ENCODE measurements around the gene PARD3B. TPM values are rescaled to one million over a fixed set of nuclear protein-coding genes. Genes with fewer than 3 reads are reported as not detected.

Gene PARD3B
- total RNA-seq, 2 donors from 2014 or later: 0.52 TPM; not detected in 1

DNA sequence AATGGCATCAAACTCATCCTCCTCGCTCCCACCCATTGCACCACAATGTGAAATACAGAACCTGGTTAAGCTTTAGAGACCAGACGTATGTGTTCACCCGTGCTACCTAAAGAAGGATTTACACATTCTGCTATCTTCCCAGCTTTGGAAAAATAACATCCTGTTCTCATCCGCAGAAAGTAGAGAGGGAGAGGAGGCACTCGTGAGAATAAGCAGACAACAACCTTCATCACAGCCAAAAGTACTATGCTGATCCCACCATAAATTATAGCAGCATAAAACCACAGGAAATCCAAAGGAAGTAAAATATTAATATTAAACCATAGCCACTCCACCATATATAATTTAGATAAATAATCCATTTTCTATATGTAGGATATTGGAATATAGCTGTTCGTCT, 1025.4 kb downstream of the PARD3B start:
- Mint-ChIP-seq H3K36me3 (no peaks in the 10 kb centered on the region), H3K9me3 (peaks cover 3% of the 10 kb centered on the region), H3K4me1 (ENCODE audit: low read depth in 2 of 2) (no peaks in the 10 kb centered on the region), H3K4me3 (no peak overlapping the region), H3K27me3 (peaks cover 7 to 8% of the 10 kb centered on the region in 2 donors), H3K27ac (no peak overlapping the region)
- DNase-seq (ENCODE audit: low spot score) (no peak), ATAC-seq (no peak)

DNA sequence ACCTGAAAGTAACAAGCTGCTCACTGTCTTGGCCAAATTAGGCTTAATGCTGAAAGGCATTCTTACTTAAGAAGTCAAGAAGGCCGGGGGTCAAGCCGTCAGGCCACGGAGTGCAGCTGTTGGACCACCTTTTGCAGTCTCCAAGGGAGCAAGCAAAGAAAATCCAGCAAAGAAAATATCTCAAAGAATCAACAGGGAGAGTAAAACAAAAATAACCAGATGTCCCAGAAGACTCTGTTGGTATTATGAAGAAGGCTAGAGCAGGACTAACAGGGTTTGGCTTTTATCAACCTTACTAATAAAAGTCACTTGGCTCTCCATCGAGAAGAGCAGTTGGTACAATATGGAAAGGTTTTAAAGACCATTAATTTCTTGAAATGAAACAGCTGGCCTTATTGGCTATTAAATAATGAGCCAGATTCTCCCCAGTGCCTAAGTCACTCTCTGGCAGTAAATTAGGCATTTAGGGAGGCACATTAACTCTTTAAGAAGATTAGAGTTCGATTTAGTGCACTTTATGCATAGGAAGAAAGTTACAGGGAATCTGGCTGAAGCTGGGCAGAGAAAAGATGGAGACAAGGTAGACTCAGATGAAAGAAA, 1026.2 kb downstream of the PARD3B start:
- ATAC-seq: no peak
- H3K4me3 Mint-ChIP-seq: no peak overlapping the region

GRCh38 chr2:205574001-205574400, 1028.7 kb downstream of the PARD3B start:
- Mint-ChIP-seq H3K4me3 (no peak overlapping the region), H3K4me1 (ENCODE audit: low read depth in 2 of 2) (no peaks in the 10 kb centered on the region), H3K27ac (no peak overlapping the region), H3K27me3 (peaks cover 3 to 9% of the 10 kb centered on the region in 2 donors), H3K36me3 (no peaks in the 10 kb centered on the region), H3K9me3 (peaks cover 11% of the 10 kb centered on the region)
- ATAC-seq (no peak), DNase-seq (ENCODE audit: low spot score) (no peak)

More for the DNA sequence above, 1026.2 kb downstream of the PARD3B start:
- Mint-ChIP-seq H3K27ac (no peak overlapping the region), H3K9me3 (peaks cover 4% of the 10 kb centered on the region), H3K4me1 (ENCODE audit: low read depth in 2 of 2) (no peaks in the 10 kb centered on the region), H3K27me3 (peaks cover under 1 to 3% of the 10 kb centered on the region in 2 donors), H3K36me3 (no peaks in the 10 kb centered on the region)
- no peak for DNase-seq (ENCODE audit: low spot score)

DNA sequence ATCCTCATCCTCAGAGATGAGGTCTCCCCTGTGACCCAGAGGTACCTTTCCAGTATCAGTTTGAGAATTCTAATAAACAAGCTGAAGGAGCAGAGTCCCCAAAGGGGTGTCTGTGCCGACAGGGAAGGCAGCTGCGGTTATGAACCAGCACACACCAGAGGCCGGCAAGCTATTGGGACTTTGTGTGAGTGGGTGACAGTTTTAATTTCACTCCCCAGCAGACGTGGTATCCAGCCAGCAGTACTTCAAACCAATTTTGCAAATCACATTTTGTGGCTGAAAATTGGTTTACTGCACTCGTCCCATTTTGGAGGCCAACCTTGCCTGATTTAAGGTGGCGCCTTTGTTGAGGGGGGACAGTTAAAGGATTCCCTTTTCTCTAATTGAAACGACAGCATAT, 1034.1 kb downstream of the PARD3B start:
- H3K4me3 Mint-ChIP-seq: no peak overlapping the region
- no peak for ATAC-seq
- no peaks in the 10 kb centered on the region for H3K36me3 Mint-ChIP-seq
- peaks cover 8% of the 10 kb centered on the region for H3K9me3 Mint-ChIP-seq
- no peak for DNase-seq (ENCODE audit: low spot score)
- H3K27me3 Mint-ChIP-seq: peaks cover 0 to 9% of the 10 kb centered on the region in 2 donors
- no peaks in the 10 kb centered on the region for H3K4me1 Mint-ChIP-seq (ENCODE audit: low read depth in 2 of 2)
- H3K27ac Mint-ChIP-seq: no peak overlapping the region

- Mint-ChIP-seq H3K9me3 (peaks cover 8% of the 10 kb centered on the region), H3K27ac (no peak overlapping the region), H3K4me1 (ENCODE audit: low read depth in 2 of 2) (no peaks in the 10 kb centered on the region), H3K36me3 (no peaks in the 10 kb centered on the region), H3K4me3 (no peak overlapping the region), H3K27me3 (peaks cover 0 to 9% of the 10 kb centered on the region in 2 donors)
- no peak for ATAC-seq
- no peak for DNase-seq (ENCODE audit: low spot score)
These were observed 1035.1 kb downstream of the PARD3B start for GRCh38 chr2:205580212-205580987.

DNA sequence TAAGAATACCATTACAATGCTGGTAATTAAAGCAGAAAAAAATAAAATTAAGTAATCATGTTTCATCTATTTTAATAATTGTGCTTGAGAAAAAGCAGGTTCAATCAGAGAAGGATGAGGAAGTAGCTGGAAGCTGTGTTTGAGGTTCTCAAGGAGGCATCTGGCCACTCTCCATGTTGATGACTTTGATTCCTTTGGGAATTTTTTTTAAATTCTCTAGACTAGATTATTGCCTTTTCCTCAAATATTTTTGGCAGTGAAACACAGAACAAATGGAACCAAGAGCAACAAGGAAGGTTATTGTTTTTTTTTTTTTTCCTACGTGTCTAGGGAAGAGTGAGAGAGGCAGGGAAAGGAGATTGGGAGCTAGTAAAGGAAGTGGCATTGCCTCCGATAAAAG, 1037.1 kb downstream of the PARD3B start:
- Mint-ChIP-seq H3K36me3 (no peaks in the 10 kb centered on the region), H3K9me3 (peaks cover 4% of the 10 kb centered on the region), H3K27me3 (peaks cover 0 to under 1% of the 10 kb centered on the region in 2 donors), H3K27ac (no peak overlapping the region), H3K4me3 (no peak overlapping the region), H3K4me1 (ENCODE audit: low read depth in 2 of 2) (no peaks in the 10 kb centered on the region)
- no peak for DNase-seq (ENCODE audit: low spot score)
- no peak for ATAC-seq

DNA sequence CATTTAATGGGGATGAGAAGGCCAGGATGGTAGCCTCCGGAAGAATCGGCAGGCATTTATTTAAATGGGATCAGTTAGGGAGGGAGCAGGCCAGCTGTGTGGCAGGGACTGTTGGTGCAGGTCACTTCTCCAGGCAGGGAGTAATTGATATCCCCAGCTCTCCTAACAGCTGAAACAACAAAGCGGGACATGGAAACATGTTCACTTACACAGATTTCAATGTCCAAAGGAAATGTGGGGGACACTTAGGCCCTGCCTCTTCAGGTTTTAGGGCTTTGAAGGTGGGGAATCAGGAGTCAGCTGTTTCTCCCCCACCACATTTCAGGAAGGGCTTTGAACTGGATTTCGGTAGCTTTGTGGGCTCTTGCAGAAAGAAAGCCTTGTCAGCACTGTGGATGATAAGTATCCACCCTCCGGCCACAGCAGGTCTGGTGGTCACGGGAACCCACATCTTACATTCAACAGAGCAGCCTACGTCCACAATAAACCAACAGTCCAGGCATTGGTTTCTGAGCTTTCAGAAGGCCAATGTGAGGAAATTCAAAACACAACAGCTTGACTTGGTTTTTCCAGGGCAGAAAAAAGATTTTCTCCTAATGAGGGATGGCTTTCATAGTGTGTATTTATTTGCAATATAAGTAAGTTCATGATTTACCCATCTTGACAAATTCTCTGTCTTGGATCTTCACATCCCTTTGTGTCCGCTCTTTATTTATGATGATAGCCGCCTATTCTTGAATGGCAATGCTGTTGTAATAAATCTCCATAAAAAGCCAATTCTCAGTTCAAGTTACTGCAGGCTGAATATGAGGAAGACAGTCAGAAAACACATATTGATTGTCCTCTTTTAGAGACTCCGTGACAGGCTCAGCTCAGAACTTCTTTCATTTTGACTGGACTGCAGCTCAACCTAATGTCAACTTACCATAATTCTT, 1040.4 kb downstream of the PARD3B start:
- peaks cover 0 to 6% of the 10 kb centered on the region in 2 donors for H3K27me3 Mint-ChIP-seq

GRCh38 chr2:205586626-205587025, 1041.4 kb downstream of the PARD3B start:
- ATAC-seq: no peak
- H3K9me3 Mint-ChIP-seq: no peaks in the 10 kb centered on the region
- no peaks in the 10 kb centered on the region for H3K36me3 Mint-ChIP-seq

More for the DNA sequence above, 1040.4 kb downstream of the PARD3B start:
- ATAC-seq (no peak), DNase-seq (ENCODE audit: low spot score) (no peak)
- Mint-ChIP-seq H3K27ac (no peak overlapping the region), H3K9me3 (no peaks in the 10 kb centered on the region), H3K4me1 (ENCODE audit: low read depth in 2 of 2) (no peaks in the 10 kb centered on the region), H3K36me3 (no peaks in the 10 kb centered on the region), H3K4me3 (no peak overlapping the region)

GRCh38 chr2:205589479-205589878, 1044.2 kb downstream of the PARD3B start:
- Mint-ChIP-seq H3K9me3 (no peaks in the 10 kb centered on the region), H3K27ac (no peak overlapping the region), H3K4me1 (ENCODE audit: low read depth in 2 of 2) (no peaks in the 10 kb centered on the region), H3K4me3 (no peak overlapping the region), H3K36me3 (no peaks in the 10 kb centered on the region), H3K27me3 (peaks cover 3 to 12% of the 10 kb centered on the region in 2 donors)
- DNase-seq (ENCODE audit: low spot score) (no peak), ATAC-seq (no peak)

More at GRCh38 chr2:205586626-205587025, 1041.4 kb downstream of the PARD3B start:
- Mint-ChIP-seq H3K4me1 (ENCODE audit: low read depth in 2 of 2) (no peaks in the 10 kb centered on the region), H3K27ac (no peak overlapping the region), H3K27me3 (peaks cover 2 to 11% of the 10 kb centered on the region in 2 donors), H3K4me3 (no peak overlapping the region)
- DNase-seq (ENCODE audit: low spot score): no peak

- no peaks in the 10 kb centered on the region for H3K9me3 Mint-ChIP-seq
- H3K36me3 Mint-ChIP-seq: no peaks in the 10 kb centered on the region
- ATAC-seq (no peak), DNase-seq (ENCODE audit: low spot score) (no peak)
- H3K27ac Mint-ChIP-seq: no peak overlapping the region
- no peaks in the 10 kb centered on the region for H3K4me1 Mint-ChIP-seq (ENCODE audit: low read depth in 2 of 2)
- H3K27me3 Mint-ChIP-seq: peaks cover 3 to 12% of the 10 kb centered on the region in 2 donors
- no peak overlapping the region for H3K4me3 Mint-ChIP-seq
These were observed 1045.5 kb downstream of the PARD3B start for GRCh38 chr2:205590759-205591158.

GRCh38 chr2:205593891-205594290, 1048.6 kb downstream of the PARD3B start:
- Mint-ChIP-seq H3K4me1 (ENCODE audit: low read depth in 2 of 2) (no peaks in the 10 kb centered on the region), H3K27ac (no peak overlapping the region), H3K4me3 (no peak overlapping the region)

GRCh38 chr2:205596581-205596980, 1051.3 kb downstream of the PARD3B start:
- ATAC-seq (no peak), DNase-seq (ENCODE audit: low spot score) (no peak)
- Mint-ChIP-seq H3K36me3 (no peaks in the 10 kb centered on the region), H3K27me3 (peaks cover 1 to 2% of the 10 kb centered on the region in 2 donors), H3K27ac (no peak overlapping the region), H3K9me3 (peaks cover 4% of the 10 kb centered on the region), H3K4me1 (ENCODE audit: low read depth in 2 of 2) (no peaks in the 10 kb centered on the region), H3K4me3 (no peak overlapping the region)

More at GRCh38 chr2:205593891-205594290, 1048.6 kb downstream of the PARD3B start:
- H3K9me3 Mint-ChIP-seq: peaks cover 4% of the 10 kb centered on the region
- H3K27me3 Mint-ChIP-seq: peaks cover 3 to 12% of the 10 kb centered on the region in 2 donors
- no peak for ATAC-seq
- no peak for DNase-seq (ENCODE audit: low spot score)
- no peaks in the 10 kb centered on the region for H3K36me3 Mint-ChIP-seq

DNA sequence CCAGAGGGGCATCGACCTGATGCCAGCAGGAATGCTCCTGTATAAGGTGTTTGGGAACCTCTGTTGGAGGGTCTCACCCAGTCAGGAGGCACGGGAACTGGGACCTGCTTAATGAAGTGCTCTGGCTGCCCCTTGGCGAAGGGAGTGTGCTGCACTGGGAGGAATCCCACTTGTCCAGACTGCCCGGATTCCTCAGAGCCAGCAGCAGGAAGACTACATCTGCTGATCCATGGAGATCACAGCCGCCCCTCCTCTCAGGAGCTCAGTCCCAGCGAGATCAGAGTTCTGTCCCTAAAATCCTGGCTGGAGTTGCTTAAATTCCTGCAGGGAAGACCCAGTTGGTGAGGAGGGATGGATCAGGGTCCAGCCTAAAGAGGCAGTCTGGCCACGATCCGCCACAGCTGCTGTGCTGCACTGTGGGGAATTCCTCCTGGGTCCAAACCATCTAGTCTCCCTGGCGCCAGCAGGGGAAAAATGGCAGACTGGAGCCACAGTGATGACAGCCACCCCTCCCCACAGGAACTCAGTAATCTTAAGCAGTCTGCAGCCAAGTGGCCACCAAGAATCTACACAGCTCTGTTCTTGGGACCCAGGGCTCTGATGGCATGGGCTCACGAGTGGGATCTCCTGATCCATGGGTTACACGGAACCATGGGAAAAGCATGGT, 1060.5 kb downstream of the PARD3B start:
- Mint-ChIP-seq H3K27me3 (peaks cover 15 to 26% of the 10 kb centered on the region in 2 donors), H3K4me1 (ENCODE audit: low read depth in 2 of 2) (no peaks in the 10 kb centered on the region), H3K4me3 (no peak overlapping the region), H3K36me3 (peaks cover 18% of the 10 kb centered on the region), H3K9me3 (peaks cover 11% of the 10 kb centered on the region), H3K27ac (no peak overlapping the region)
- DNase-seq (ENCODE audit: low spot score): no peak
- no peak for ATAC-seq

Data from natural killer cell treated with Interleukin-12 subunit alpha and Interleukin-12 subunit beta and Interleukin-15 and Interleukin-18, amount 100 ng/mL, for 72 hours (primary cell).